HG02610 (cell line): ENCODE data around the gene UBE2J1.
A peak's percentile ranks its signal among the peaks of the same experiment; 100 is the strongest.
"Not testable (repeated sequence)": the region's sequence is repeated elsewhere in the genome, so short reads cannot be mapped to it uniquely, and the experiment has no call there.

ENCODE experiments used
- ATAC-seq: cut with Tn5 transposase; IDR thresholded peaks from one replicate; pipeline ENCODE4 v1.9.1; 2021; ENCODE audit warnings: mild to moderate bottlenecking, moderate library complexity; ENCODE audit not compliant: unreplicated experiment

Gene UBE2J1, protein sequence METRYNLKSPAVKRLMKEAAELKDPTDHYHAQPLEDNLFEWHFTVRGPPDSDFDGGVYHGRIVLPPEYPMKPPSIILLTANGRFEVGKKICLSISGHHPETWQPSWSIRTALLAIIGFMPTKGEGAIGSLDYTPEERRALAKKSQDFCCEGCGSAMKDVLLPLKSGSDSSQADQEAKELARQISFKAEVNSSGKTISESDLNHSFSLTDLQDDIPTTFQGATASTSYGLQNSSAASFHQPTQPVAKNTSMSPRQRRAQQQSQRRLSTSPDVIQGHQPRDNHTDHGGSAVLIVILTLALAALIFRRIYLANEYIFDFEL

DNA sequence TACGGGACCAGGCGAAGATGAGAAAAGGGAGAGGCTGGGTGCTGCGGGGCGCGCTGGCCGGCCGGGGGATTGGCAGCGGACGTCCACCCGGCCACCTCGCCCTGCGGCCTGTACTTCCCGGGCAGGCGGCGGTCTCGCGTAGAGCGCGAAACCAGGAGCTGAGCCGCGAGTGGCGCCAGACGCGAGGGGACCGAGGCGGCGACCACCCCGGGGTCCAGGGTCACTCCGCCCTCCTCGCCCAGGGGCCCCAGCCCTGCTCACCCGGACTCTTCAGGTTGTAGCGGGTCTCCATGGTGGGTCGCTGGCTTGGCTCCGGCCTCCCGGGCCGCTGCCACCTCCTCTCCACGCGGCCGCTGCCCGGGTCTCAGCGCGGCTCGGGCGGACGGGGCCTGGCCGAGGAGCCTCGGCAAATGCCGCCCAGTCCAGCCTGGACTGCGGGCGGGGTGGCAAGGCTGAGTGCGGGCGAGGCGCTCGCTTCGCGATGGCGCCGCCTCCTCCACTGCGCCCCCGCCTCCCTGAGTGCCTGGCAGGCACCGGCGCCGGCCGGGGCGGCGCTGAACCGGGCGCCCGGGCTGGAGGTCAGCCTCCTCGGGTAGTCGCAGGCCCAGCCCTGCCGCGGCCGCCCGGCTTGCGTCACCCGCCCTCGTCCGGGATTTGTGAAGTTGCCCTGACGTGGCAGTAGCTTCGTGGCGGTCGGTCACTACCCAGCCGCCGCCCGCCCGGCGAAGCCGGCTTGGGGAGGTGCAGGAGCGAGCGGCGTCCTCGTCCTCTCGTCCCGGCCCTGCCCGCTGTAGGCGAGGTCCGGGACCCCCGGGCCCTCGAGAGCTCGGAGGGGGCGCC lies at the start of gene UBE2J1:
UBE2J1 (minus strand) TSS at position 445 of the 840 bp plus-strand sequence; CDS start at position 292, 153 bp downstream.
- ATAC-seq = peak; percentile 58

DNA sequence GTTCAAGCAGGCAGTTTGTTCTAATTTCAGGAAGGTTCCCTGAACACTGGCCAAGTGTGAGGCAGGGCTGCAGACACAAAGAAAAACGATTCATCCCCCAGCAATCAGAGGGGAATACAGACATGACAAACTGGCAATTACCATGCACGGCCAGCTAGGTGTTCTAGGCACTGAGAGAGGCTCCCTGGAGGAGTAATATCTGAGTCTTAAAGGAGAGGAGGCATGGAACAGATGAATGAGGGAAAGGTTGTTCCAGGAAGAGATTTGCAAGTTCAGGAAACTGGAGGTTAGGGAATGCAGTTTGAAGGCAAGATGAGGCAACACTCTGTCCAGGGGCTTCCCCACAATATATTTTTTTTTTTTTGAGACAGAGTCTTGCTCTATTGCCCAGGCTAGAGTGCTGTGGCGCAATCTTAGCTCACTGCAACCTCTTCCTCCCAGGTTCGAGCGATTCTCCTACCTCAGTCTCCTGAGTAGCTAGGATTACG lies 48.4 kb upstream of the UBE2J1 start:
- no peak for ATAC-seq

DNA sequence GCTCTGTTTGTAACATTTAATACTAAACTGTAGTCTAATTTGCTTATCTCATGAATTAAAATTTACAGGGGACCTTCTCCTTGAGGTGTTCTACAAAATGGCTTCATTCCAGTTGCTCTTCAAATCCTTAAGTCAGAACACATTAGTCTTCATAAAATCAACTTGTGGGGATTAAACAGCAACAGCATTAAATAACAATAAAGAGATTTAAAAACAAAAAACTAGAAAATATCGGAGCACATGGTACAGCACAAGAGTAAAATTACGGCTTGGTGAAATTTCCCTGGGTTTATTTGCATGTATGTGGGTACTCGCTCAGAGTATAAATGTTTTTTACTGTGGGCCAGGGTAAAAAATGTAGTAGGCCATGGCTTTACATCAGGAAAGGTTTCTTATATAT lies 47.5 kb upstream of the UBE2J1 start:
- ATAC-seq = no peak

DNA sequence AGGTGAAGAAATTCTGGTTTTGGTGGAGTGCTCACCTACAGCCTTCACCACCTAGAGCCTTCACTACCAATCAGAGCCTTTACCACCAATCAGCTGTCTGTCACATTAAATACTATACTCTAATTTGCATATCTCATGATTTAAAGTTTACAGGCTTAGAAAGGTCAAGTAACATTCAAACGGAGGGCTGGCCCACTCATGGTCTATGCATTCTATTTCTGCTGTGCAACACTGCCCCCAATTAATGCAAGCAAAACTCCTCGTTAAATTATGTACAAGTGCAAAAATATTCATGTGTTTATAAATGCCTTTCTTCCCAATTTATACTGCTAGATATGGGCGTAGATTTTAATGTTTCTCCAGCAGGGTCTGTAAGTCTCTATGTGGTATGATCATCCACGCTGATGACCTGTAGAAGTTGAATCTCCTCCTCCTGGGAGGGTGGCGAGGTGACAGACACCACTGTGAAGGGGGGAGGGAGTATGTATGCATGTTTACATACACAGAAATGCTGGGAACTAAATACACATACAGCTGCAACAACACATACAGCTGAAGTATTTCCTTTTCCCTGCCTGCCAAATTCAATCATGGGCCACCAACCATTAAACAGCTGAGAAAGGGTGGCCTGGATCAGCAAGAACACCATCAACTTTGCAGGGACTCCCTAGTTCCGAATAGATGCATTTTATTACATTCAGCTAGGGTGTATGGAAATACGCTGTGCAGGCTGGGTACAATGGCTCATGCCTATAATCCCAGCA lies 46.4 kb upstream of the UBE2J1 start:
- no peak for ATAC-seq

DNA sequence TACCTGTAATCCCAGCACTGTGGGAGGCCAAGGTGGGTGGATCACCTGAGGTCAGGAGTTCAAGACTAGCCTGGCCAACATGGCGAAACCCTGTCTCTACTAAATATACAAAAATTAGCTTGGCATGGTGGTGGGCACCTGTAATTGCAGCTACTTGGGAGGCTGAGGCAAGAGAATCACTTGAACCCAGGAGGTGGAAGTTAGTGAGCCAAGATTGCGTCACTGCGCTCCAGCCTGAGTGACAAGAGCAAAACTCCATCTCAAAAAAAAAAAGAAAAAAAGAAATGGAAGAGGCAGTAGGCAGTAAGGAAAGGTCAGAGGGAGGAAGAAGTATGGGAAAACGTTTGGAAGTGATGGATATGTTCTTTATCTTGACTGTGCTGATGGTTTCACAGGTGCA lies 45.4 kb upstream of the UBE2J1 start:
- not testable (repeated sequence) for ATAC-seq

DNA sequence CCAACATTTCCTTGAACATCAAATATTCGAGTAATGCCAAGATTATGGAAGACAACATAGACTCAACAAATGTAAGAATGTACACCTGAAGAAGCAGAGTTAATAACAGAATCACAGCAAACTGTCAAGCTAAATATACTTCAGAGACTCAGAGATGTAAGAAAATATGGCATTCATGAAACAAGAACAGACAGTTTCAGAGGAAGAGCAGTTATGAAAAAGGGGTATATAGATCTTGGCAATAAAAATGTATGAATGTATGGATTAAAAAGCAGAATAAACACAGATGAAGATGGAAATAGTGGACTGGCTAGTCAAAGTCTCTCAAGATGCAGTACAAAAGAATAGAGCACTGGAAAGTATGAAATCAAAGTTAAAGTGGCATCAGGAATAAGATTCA lies 41.1 kb upstream of the UBE2J1 start:
- ATAC-seq = no peak

DNA sequence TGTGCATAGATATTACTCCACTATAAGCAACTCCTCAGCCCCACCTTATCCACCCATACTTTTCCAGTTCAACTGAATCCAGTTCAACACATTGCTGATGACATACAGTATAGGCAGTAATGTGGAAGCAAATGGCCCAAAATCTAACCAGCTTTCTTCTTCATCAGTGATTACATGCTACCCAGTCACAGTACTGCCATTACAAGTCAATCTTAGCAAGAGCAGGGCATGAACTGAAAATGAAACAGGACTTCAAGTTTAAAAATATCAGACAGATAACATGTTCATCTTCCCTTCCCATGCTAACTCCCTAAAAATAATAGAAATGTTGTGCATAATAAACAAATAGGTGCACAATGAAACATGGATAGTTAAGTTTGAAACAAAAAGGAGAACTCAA lies 40.3 kb upstream of the UBE2J1 start:
- no peak for ATAC-seq

DNA sequence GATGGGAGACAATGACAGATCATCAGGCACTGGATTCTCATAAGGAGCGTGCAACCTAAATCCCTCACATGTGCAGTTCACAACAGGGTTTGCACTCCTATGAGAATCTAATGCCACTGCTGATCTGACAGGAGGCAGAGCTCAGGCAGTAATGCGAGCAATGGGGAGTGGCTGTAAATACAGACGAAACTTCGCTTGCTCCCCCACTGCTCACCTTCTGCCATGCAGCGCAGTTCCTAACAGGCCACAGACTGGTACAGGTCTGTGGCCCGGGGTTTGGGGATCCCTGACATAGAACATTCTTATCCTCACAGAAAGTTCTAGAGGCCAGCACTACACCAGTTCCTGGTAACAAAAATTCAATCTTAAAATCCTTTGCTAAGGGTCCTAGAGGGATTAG lies 36.3 kb upstream of the UBE2J1 start:
- ATAC-seq = no peak

DNA sequence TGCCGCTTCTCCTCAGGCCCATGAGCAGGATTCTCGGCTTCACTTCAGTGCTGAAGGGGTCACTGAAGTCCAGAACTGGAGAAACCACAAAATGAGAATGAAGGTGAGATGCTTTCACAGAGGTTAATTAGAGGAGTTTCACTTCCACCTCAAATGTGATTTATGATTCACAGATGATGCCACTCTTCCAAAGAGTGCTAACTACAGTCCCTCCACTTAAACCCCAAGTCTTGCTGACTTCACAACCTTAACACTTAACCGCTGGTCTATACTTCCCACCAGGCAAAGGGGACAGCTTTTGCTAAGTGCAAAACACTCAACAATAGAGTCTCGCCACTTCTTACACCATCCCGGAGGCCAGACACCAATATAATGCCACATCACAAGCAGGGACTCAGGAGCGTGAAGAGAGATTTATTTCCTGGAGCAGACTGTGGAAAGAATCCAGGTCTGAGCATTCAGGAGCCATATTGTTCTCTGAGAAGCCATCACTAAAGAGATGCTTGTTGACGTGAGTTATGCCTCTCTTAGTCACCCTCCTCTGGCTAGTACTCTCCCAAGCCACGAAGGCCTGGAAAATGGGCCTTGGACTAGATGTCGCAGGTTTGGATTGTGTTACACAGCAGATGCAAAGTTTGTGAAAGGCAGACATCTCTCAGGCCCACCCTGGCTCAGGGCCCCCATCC lies 35.1 kb upstream of the UBE2J1 start:
- peak; percentile 91 for ATAC-seq

DNA sequence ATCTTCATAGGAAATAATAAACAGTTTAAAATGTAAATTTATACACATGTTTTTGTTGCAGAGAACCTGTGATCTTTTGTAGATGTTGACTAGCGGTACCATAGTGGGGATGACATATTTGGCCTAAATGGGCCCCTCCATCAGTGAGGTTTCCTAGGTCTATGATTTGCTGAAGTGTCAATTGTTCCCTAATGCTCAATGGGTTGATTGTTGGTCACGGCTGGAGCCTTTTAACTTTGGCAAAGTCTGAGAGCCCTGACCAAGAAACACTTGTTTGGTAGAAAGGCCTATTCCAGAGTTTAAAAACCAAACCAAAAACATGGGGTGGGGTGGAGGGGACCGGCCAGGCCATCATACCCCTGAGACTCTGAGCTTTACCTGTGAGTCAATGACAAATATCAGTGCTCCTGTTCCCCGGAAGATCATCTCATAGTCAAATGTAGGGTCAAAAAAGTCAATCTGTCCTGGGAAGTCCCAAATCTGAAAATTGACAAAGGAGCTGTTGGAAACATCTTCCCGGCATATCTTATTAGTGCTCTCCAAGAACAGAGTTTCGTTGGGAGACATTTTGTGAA lies 34.5 kb upstream of the UBE2J1 start:
- ATAC-seq = peak; percentile 34

DNA sequence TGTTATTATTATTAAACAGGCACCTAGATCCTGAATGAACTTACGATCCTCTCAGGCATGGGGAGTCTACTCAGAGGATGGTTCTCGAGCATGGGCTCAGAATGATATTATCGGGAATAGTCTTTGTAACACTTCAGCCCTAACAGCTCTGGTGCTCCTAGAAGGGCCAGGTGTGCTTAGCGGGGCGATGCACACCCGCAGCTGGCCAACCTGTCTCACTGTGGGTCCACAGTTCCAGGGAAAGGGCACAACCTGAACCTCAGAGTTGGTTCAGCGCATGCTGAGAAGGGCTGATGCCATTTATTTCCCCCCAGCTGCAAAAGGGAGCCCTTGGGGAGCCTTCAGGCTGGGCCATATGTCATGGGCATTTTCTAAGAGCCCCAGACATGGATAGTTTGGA lies 33.3 kb upstream of the UBE2J1 start:
- ATAC-seq = no peak

DNA sequence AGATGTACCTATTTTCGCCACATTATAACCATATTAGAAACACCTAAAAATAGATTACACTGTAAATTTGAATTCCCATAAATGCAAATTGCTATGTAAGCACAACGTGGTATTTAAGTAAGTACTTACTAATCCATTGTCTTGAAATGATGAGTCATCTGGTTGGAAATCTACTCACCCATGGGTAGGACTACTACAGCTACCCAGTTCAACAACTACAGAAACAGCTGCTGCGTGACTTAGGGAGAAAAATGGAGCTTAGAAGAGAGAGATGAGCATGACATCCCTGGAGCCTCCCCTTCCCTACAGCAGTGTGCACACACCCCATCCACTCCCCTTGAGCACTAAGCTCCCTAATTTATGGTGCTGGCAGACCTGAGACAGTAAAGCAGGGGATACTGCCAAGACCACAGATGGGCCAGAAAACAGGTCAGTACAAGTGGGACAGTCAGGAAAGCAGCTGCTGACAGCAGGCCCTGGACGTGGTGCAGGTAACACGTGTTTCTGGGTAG lies 32.7 kb upstream of the UBE2J1 start:
- ATAC-seq = peak; percentile 54

DNA sequence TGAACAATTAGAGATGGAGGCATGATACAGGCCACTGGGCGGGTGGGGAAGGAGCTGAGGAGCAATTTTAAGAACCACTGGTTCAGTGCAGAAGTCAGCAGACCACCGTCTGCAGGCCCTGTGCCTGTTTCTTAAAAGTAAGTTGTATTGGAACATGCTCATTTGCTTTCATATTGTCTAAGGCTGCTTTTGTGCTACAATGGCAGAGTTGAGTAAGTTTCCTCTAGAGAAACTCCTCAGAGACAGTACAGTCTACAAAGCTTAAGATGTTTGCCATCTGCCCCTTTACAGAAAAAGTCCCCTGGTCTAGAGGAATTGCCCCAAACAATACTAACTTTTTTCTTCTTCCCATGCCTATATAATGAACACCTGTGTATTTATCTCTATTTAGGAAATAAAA lies 28.5 kb upstream of the UBE2J1 start:
- no peak for ATAC-seq

DNA sequence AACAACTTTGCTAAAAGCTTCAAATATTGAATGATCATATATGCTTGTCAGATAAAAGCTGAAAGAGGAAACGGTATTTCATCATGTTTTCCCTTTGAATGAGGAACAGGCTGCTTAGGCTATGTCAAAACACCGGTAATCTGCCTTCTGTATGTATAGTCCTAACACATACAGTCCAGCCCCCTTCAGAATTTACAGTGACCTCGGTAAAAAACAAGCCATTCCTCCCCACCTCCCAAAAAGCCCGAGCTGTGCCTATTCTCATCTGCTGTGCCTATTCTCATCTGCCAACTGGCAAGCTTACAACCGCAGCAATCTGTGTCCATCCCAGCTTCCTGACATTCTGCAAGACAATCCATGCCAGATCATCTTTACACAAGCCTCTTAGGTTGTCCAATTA lies 26.8 kb upstream of the UBE2J1 start:
- no peak for ATAC-seq

DNA sequence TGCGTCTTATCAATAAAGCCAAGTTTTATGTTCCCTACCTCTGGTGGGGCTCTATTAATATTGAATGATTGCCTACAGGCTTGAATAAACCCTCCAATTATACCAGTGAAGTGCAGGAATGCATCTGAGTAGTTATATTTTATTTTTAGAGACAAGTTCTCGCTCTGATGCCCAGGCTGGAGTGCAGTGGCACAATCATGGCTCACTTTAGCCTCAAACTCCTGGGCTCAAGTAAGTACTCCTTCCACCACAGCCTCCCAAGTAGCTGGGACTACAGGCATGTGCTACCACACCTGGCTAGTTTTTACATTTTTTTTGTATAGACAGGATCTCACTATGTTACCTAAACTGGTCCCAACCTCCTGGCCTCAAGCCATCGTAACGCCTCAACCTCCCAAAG lies 26.1 kb upstream of the UBE2J1 start:
- no peak for ATAC-seq

DNA sequence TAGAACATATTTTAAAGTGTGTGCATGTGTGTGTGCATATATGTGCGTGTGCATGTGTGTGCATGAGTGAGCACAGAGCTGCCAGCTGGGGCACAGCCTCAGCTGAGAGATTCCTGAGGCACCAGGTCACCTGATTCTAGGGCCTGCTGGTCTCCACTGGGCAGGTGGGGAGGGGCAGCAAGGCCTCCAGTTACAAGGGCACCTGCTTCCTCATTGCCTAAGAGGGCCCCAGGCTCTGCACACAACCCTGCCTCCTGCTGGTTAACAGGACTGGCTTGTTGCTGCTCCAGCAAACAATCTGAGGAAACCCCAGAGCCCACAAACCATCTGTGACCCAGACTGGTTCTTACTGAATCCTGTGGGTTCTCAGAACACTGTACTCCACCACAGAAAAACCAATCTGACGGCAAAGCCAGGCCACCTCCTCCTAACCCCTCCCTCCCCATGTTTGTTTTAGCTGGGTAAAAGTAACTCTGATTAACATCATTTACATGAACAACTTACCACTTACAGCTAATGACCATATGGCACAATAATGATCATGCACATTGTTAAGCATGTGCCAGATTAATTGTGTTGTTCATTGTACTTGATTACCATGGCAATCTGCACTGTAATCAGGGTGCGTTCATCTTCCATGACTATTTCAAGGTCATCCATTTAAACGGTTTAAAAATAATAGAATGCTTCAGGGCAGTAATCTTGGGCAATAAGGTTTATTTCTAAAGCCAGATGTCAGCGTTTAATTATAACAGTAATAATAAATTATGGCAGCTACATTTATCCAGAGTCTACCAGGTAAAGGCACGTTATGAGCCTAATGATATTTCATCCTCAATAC lies 23.1 kb upstream of the UBE2J1 start:
- peak; percentile 85 for ATAC-seq

DNA sequence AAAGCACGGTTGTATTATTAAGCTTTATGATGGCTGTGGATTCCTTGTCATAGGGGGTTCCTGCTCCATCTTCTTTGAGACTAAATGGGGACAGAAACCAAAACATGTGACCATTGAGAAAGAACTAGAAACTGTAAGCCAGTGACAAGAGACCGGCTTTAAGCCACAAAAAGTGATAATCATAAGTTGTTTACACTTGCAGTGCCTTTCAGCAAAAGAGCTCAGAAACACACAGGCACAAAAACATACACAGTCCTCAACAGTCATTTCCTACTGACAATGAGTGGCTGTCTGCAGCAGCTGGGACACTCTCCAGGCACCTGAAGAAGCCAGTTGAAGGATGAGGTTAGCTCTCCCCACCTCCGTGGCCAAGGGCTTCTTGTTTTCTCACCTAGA lies 20.0 kb upstream of the UBE2J1 start:
- peak; percentile 40 for ATAC-seq

DNA sequence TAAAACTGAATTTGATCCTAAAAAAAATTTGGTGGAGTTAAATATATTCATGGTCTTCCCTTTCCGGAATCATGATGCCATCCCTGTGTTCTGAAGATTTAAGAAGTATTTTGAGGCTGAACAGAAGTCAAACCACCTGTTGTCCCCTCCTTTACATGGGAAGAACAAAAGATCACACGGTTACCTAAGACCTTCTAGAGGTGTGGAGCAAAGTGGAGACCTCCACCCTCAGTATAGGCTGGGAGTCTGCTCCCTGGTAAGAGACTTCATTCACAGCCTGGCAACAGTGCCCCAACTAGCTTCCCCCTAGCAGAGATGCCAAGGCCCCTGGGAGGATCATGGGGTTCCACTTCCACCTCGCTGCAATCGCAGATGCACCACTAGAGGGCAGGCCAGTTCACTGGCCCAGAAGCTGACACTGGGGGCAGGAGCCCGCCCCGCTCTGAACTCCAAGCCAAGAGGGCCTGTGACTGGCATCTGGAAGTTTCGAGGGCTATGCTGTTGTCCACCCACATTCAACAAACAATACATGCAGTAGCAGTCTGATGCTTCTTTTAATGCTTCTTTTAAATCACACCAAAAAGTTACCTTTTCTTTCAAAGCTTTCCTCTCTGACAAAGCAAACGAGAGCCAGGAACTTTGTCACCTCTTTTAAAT lies 19.5 kb upstream of the UBE2J1 start:
- peak; percentile 69 for ATAC-seq

DNA sequence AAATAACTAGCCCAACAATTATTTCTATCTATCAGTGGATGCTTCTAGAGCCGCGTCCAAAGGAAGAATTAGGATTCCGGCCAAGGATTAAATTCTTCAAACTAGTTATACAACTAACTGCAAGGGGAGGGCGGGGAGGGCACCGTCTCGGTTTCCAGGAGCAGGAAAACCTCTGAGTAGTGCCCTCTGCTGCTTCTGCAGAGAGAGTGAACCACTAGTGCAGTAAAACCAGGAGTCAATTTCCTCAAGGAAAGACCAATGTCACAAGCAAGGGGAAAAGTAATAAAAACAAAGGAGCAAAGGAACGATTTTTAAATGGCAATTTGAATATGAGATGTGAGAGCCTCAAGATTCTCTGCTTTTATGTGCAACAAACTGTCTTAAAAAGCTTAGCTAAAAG lies 16.5 kb upstream of the UBE2J1 start:
- ATAC-seq = no peak
